PFSK-1 (cell line): Measurements from ENCODE around the gene PLAGL2.

ENCODE experiments used
- FOXP2 ChIP-seq: optimal IDR thresholded peaks from 2 replicates; pipeline ENCODE3; 2011; ENCODE audit warnings: borderline replicate concordance, control low read depth, inconsistent platforms; ENCODE audit not compliant: insufficient read depth; ENCODE audit errors: extremely low read length, extremely low read depth
- POLR2AphosphoS5 ChIP-seq: IDR thresholded peaks from 2 replicates; pipeline ENCODE4 v1.6.1; 2012; ENCODE audit warnings: low read depth, mild to moderate bottlenecking, control low read depth, low read length, moderate library complexity
- REST ChIP-seq, 2 experiments: IDR thresholded peaks; 2 replicates each; pipeline versions ENCODE4 v1.6.1 to v1.8.0; 2011 to 2012; ENCODE audit warnings: low read depth in 2 of 2, low read length in 2 of 2, control low read depth in 1 of 2, inconsistent platforms in 1 of 2, mild to moderate bottlenecking in 1 of 2, moderate library complexity in 1 of 2; ENCODE audit not compliant: insufficient read depth in 1 of 2
- SIN3A ChIP-seq: IDR thresholded peaks from 2 replicates; pipeline ENCODE4 v1.6.1; 2012; ENCODE audit warnings: mild to moderate bottlenecking, low read length, moderate library complexity, borderline replicate concordance; ENCODE audit not compliant: insufficient read depth
- TAF1 ChIP-seq: IDR thresholded peaks from 2 replicates; pipeline ENCODE4 v1.6.1; 2012; ENCODE audit warnings: low read length, control low read depth, borderline replicate concordance; ENCODE audit not compliant: insufficient read depth

PLAGL2 gene

GRCh38 chr20:32226391-32226790, 18.8 kb upstream of the PLAGL2 start:
- TF ChIP-seq TAF1 (no peak), POLR2AphosphoS5 (no peak), SIN3A (no peak), FOXP2 (no peak), REST (IDR thresholded peaks at IDR 0.05; ENCODE audit: insufficient read depth in 1 of 2, low read depth in 2 of 2, low read length in 2 of 2) (no peak)

- TF ChIP-seq POLR2AphosphoS5 (no peak), TAF1 (no peak), SIN3A (no peak), REST (IDR thresholded peaks at IDR 0.05; ENCODE audit: insufficient read depth in 1 of 2, low read depth in 2 of 2, low read length in 2 of 2) (no peak), FOXP2 (no peak)
Measured at GRCh38 chr20:32224463-32224862, 16.9 kb upstream of the PLAGL2 start.

GRCh38 chr20:32218156-32218900, 10.8 kb upstream of the PLAGL2 start:
- TF ChIP-seq POLR2AphosphoS5 (no peak), FOXP2 (no peak), REST (IDR thresholded peaks at IDR 0.05; ENCODE audit: insufficient read depth in 1 of 2, low read depth in 2 of 2, low read length in 2 of 2) (no peak), SIN3A (no peak), TAF1 (no peak)

- TF ChIP-seq SIN3A (no peak), FOXP2 (no peak), TAF1 (no peak), POLR2AphosphoS5 (no peak), REST (IDR thresholded peaks at IDR 0.05; ENCODE audit: insufficient read depth in 1 of 2, low read depth in 2 of 2, low read length in 2 of 2) (no peak)
Measured at GRCh38 chr20:32216179-32217142, 8.9 kb upstream of the PLAGL2 start.
